Measurements from ENCODE around the gene CYBA.
"Not testable (repeated sequence)": the region's sequence is repeated elsewhere in the genome, so short reads cannot be mapped to it uniquely, and the experiment has no call there.

Gene CYBA

DNA sequence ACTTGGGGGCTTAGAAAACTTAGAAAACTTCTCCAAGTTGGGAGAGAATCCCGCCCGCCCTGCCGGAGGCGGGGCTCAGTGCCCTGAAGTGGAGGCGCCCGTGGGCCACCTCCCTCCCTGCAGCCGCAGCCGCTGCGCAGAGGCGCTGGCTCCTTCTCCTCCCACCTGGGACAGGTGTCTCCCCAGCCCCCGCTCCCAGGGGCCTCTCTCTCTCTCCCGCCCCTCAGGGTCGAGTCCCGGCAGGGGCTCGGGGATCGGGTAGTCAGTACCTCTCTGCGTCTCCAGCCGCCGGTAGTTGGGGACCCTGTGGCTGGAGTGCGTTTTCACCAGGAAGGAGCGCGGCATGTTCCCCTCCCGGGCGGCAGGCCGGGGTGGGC lies 35.2 kb upstream of the CYBA start:
- no peak for DNase-seq

DNA sequence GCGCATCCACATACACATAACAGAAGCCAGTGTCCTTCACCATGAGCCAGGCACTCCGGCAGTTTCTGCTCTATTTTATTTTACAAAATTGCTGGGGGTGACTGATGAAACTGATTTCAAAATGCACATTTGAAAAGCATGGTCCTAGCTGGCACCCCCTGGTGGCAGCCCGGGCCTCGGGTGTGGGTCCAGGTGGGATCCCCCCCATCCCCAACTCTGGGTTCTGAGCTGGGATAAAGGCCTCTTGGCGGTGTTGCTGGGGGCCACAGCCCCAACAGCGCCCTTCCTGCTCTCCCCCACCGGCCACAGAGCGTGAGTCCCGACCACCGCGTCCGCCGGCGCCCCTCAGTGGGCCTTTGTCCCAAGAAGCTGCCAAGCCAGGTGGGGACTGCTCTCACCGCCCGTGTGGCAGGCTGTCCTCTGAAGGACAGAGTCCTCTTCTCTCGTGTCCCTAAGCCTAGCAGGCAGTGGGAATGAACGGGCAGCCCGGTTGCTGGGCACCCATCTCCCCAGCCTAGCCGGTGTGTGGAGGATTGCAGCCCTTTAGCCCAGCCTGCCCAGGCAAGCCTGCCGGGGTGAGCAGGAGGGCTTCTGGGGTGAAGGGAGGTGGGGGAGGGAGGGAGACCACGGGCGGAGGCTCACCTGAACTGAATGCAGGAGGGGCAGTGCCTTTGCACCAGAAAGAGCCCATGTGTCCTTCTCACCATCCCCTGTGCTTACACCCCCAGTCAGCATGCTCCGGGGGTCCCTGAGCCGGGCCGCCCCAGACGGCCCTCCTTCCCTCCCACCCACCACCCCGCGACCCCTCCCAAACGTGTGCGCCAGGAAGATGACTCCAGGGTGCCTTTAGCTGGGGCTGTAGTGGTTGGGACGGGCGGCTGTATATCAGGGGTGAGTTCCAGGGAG lies 34.6 kb upstream of the CYBA start:
- no peak for DNase-seq

DNA sequence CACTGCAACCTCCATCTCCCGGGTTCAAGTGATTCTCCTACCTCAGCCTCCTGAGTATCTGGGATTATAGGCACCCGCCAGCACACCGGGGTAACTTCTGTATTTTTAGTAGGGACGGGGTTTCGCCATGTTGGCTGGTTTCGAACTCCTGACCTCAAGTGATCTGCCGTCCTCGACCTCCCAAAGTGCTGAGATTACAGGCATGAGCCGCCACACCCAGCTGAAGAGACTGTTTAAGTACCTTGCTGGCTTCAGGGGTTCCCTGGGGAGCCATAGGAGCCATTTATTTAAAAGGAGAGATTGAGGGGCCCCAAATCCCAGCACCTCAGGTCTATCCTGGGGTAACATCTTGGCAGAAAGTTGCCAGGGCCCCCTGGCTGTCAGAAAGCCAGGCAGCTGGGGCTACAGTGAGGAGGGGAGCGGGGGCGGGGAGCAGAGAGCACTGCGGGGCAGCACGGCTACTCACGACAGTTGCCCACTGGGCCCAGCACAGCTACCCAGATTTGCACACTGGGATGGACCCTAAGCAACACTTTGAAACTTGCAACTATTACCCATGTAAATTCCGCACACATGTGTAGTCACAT lies 33.8 kb upstream of the CYBA start:
- no peak for DNase-seq

DNA sequence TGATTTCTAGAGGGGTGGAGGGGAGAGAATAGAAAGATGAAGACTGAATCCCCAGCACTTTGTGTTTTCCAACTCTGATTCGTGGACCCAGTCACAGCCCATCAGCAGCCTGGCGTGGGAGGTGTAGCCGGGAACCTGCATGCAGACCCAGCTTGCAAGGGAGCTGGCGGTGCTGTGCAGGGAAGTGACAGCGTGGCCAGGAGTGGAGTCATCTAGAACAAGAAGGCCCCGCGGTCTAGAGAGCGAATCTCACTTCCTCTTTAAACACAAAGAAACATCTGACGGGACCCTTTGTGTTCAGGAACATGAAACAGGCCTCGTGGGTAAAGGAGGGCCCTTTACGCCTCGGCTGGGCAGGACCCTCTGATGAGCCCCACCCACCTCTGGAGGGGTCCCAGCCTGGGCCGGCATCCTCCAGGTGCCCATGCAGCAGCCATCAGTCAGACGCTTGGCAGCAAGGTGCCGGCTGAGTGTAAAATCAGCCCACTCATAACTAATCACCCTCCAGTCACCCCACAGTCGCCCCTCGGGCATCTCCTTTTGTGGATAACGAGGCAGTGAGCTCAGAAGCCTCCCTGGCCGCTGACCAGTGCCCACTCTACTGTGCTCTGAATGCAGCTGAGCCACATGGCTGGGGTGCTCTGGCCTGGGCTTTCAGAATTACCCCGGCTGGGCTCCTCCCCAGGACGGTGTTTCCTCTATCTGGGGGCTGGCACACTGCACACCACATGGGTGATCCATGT lies 31.0 kb upstream of the CYBA start:
- no peak for DNase-seq

DNA sequence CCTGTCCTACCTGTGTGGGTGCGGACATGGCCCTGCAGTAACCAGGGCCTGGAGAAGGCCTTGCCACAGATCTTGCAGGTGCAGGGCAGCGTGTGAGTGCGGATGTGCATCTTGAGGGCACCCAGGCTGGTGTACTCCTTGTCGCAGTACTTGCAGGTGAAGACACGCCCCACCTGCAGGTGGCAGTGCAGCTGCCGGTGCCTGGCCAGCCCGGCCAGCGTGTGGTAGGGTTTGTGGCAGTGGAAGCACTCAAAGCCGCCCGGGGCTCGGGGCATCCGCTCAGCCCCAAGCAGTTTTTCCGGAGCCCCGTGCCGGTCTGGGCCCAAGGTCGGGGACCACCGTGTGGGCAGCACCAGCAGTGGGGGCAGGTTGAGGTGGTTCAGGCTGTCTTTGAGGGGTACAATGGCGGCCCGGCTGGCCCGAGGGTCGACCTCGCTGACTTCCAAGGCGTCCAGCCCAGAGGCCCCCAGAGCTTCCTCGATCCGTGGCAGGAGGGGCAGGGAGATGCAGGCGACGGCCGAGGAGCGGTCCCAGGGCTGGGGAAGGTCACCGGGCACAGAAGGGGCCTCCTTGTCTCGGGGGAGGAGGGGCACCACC lies 30.3 kb upstream of the CYBA start:
- no peak for DNase-seq

DNA sequence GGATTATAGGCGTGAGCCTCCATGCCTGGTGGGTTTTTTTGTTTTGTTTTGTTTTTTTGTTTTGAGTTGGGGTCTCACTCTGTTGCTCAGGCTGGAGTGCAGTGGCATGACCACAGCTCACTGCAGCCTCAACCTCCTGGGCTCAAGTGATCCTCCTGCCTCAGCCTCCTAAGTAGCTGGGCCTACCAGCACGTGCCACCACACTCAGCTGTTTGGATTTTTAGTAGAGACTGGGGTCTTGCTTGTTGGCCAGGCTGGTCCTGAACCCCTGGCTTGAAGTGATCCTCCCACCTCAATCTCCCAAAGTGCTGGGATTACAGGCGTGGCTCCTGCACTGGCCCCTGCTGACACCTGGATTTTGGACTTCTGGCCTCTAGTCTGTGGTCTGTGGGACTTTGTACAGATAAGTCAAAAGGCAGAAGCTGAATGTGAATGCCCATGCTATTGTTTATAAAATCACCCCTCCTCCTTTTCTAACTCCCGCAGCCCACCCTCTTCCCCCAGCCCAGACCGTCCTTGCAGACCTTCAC lies 29.8 kb upstream of the CYBA start:
- DNase-seq, result no peak

DNA sequence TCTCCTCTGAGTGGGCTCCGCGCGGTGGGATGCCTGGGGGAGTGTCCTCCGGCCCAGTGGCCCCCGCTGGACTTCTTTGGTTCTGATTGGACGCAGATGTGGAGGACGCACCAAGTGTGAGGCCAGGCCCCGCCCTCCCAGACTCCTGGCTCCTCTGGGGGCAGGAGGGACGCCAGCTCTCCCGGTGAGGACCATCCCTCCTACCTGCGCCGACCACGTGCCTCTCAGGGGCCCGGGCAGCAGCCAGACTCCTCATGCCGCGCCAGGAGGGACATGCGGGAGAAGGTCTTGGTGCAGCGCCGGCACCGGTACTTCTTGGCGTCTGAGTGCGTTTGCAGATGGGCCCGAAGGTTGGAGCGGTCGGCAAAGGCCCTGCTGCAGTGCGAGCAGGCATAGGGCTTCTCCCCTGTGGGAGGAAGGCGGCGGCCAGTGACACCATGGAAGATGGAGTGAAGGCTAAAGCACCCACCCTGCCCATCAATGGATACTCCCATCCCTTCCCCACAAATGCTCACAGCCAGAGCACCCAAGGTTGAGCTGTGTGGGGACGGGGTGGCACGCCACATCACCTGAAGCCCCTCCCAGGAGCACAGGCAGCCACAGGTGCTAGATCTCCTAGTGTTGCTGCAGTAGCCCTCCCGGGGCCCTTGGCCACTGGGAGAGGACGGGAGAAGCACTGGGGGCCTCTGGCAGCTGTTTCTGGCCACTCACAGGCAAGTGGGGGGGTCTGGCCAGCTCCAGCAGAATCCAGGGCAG lies 27.5 kb upstream of the CYBA start:
- DNase-seq, result no peak

DNA sequence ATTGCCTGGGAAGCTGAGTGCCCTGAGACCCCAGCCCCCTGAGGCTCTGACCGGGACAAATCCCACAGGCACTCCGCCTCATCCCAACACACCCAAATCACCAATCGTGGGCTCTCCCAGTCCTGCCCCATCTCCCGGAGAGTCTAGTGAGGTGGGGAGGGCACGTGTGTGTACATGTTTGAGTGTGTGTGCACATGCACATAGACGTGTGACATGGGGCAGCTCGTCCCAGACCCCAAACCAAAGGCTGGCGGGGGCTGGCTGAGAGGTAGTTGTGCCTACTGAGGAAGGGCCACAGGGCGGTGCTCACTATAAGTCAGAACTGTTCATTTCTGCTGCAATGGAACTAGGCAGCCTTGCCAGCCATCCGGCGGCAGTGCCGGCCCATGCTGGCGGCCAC lies 26.9 kb upstream of the CYBA start:
- DNase-seq, result no peak

DNA sequence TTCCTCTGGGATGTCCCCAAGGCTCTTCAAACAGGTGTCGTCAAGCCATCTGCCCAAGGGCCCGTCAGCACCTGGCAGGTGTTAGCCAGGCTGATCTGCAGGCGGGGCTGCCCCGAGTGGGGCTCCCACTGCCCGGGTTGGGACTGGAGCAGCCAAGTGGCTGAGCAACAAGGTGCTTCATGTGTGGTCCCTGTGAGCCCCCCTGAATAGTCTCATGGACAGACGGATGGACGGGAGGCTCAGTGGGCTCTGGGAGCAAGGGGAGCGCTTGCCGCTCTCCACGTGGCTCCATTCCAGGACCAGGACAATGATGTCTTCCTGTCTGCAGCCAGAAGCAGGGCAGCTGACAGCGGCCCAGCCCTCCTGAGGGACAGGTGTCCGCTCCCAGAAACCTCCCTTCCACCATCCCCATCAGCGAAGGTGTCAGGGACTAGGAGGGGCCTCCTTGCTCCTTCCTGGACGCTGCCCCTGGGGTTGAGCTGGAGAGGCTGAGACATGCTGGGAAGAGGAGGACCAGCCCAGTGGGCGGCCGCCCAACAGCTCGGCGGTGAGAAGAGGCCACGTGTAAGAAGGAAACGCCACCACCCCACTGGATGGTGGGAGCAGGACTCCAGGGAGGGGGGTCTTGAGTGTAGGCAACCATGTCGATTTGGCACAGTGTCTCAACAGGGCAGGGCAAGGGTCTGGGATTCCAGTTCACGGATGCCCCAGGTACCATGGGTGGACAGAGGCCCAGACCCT lies 25.8 kb upstream of the CYBA start:
- no peak for DNase-seq

DNA sequence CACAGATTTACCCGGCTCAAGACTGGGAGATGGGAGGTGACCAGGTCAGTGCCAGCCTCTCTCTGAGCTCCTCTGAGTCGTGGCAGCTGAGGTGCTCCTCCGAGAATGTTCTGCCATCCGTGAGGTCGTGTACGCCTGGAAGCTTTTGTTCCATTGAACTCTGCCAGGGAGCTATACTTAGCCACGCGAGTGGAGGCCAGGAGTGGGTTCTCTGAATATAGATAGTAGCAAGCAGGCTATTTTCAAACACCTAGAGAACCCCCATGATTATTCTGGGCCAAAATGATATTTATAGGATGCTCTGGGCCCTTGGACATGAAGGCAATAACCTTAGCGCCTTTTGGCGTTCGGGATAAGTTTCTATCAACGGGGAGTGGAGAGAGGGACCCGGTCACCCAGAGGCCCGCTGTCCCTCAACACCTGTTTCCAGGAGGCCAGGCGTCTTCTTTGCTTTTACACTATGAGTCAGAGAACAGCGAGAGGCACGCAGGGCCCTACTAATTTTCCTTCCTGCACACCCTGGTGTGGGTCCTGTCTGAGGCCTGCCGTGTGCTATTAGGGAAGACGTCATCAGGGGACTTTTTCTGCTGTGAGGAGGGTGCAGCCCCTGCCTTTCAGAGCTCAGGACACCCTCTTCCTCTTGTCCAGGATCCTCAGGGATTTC lies 23.0 kb upstream of the CYBA start:
- no peak for DNase-seq

DNA sequence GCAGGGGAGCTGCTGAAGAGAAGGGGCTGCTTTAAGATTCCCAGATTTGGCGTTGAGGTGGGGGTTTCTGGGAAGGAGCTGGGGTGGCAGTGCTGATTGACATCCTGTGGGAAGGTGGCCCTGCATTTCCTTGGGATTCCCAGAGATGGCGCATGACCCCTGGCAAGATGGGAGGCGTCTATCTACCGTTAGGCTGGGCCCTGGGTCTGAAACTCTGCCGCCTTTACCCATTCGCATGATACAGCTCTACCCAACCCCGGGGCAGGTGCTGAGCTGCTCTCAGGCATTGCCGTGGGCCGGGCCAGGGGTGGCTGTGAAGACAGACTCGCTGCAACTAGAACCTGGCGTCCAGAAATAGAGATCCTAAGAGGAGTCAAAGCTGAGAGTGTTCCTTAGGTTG lies 21.9 kb upstream of the CYBA start:
- no peak for DNase-seq

DNA sequence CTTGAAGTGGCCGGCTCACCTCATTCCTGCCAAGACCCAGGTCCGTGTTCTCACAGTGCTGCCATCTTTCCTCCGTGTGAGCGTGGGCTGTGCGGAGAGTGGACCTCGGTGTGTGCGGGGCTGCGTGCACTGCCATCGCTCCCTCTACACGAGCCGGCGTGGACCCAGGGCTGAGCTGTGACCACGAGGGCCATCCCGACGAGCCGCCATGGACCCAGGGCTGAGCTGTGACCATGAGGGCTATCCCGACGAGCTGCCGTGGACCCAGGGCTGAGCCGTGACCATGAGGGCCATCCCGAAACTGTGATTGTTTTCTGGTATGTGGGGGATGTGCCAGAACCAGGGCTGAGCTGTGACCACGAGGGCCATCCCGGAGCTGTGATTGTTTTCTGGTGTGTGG lies 21.0 kb upstream of the CYBA start:
- no peak for DNase-seq

DNA sequence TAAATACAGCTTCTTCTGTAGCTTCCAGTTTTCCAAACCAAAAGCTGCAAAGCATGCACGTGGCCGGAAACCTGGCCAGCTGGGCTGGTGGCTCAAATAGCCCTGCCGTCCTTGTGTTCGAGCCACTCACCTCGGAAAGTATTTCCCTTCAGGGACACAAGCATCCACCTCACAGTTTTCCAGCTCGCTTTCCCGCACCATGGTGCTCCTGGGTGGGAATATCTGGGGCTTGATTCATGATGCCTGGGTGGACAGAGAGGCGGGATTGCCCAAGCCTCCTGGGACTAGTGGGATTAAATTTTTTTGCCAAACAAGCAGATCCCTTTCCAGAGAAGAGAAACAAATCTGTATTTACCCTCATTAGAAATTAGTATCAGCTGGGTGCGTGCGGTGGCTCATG lies 19.1 kb upstream of the CYBA start:
- no peak for DNase-seq

DNA sequence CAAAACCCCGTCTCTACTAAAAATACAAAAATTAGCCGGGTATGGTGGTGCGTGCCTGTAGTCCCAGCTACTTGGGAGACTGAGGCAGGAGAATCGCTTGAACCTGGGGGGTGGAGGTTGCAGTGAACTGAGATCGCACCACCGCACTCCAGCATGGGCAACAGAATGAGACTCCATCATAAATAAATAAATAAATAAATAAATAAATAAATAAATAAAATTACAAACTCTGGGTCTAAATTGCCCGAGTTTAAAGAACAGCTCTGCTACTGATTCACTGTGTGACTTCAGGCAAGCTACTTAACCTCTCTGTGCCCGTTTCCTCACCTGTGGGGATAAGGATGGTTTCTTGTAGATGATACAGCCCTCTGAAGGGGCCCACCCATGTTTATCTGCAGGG lies 18.6 kb upstream of the CYBA start:
- not testable (repeated sequence) for DNase-seq

DNA sequence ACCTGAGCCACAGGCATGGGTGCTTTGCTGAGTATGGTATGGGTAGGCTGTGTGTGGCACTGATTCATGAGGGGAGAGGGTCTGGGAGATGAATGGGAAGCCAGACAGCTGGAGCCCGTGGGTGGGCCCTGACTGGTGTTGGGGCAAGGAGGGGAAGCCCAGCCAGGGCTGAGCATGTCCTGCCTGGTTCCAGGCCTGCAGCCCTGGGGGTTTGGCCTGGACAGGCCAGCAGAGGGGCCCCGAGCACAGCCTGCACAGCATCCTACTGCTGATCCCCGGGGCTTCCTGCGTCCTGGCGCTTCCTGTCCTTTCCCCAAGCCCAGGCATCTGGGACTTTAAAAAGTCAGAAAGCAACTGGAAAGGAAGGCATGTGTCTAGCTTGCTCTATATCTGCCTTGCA lies 16.6 kb upstream of the CYBA start:
- no peak for DNase-seq

DNA sequence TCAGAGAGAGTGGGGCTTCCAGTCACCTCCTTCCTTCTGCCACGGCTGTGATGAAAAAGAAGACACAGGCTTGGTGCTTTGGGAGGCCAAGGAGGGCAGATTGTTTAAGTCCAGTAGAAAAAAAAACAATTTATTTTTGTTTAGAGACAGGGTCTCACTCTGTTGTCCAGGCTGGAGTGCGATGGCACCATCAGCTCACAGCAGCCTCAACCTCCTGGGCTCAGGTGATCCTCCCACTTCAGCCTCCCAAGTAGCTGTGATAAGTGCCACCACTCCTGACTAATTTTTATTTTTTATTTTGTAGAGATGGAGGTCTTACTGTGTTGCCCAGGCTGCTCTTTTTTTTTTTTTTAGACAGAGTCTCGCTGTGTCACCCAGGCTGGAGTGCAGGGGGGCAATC lies 14.7 kb upstream of the CYBA start:
- no peak for DNase-seq

DNA sequence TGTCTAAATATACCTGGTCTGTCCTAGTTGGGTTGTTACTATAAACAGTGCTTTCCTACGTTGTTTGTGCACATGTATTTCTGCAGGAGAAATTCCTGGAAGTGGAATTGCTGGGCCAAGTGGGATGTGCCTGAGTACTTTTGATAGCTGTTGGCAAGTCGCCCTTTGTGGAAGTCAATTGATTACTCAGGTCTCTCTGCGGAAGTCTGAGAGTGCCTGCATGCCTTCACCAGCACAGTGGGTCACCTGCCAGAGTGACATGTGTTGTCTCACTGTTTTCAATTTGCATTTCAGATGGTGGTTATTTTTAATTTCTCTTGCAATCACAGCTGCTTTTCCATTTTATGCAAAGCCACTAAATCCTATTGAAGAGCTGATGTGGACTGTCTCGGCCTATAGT lies 14.3 kb upstream of the CYBA start:
- no peak for DNase-seq

DNA sequence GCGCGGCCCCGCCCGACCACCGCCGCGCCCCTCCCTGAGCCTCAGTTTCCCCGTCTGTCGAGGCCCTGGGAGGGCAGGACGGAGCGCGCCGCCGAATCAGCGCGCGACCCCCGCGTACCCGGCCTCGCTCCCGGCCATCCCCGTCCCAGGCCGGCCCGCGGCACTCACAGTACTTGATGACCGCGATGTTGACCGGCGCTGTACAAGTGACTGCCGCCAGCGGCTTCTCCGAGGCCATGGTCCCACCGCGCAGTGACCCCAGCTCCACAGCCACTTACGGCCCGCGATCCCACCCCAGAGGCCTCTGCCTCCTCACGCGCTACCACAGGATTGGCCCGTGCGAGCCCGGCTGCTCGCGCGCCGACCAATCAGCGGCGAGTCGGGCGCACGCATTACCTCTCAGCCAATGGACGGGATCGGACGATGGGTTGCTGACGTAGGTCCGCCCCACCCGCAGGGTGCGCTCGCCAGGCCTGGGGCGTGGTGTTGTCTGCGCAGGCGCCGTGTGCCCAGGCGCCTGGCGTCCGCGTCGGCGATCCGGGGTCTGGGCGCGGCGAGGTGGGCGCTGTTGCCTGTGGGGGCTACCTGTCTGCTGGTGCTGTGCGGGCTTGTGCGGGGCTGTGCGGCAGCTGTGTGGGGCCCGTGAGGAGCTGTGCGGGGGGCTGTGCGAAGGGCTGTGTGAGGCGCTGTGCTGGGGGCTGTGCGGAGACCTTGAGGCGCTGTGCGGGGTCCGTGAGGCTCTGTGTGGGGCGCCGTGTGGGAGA lies 12.2 kb upstream of the CYBA start, which contains the start of gene MVD:
Gene MVD, minus strand, starts transcription at position 249 of the 764 bp plus-strand sequence. Its CDS starts 11 bp downstream, at position 238.
- DNase-seq, result peak; percentile 96

DNA sequence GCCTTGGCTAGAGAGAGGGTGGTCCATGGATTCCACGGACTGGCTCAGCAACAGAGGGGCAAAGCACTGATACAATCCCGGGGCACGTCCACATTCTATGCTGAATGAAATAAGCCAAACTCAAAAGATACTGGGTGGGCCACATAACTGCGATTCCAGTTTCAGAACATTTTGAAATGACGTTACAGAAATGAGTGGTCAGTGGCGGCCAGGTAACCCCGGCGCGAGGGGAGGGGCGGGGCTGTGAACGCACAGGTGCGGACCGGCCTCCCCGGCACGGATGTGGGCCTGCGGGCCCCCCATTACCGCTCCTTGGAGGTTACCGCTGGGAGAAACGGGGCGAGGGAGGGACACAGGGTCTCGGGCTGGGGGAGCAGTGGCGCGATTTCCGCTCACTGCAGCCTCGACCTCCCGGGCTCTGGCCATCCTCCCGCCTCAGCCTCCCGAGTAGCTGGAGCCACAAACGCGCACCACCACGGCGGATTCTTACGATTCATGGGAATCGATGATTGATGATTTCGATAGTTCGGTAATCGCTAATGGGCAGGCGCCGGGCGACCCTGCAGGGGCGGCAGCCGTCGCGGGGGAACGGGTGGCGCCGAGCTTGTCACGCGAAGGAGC lies 11.5 kb upstream of the CYBA start:
- no peak for DNase-seq

DNA sequence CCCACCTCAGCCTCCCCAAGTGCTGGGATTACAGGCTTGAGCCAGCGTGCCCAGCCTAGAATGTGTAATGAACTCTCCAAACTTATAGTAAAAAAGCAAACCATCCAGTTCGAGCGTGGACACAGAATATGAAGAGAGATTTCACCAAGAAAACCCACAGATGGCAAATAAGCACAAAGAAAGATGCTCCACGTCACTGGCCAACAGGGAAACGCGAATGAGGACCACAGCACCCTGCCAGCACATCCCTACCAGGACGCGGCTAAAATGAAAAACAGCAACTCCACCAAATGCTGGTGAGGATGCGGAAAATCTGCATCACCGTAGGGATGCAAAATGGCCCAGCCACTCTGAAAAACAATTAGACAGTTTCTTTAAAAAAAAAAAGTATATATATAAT lies 10.6 kb upstream of the CYBA start:
- DNase-seq, result no peak

Data from NCI-H1092 (cell line).